CD4-positive, CD25-positive, alpha-beta regulatory T cell (primary cell): ENCODE data around the gene S1PR4. TPM values are rescaled to one million over a fixed set of nuclear protein-coding genes. Genes with fewer than 3 reads are reported as not detected.
"Not testable (repeated sequence)": the region's sequence is repeated elsewhere in the genome, so short reads cannot be mapped to it uniquely, and the experiment has no call there.

ENCODE experiments used
- ATAC-seq, 2 donors: fragments of 150-1000 bp; cut with Tn5 transposase; one replicate each; pipeline ENCODE4 v1.10.0; 2021; ENCODE audit warnings: low read depth in 2 of 2, moderate number of reproducible peaks in 2 of 2, moderate library complexity in 1 of 2
- DNase-seq, 3 donors: peaks; one replicate each; pipeline versions ENCODE4 v3.0.0 to v3.0.0-alpha.2; 2012 to 2022; ENCODE audit warnings: mixed read lengths in 1 of 3
- H3K27ac ChIP-seq: one replicate; pipeline ENCODE4 v1.7.0; 2013; ENCODE audit warnings: mild to moderate bottlenecking, low read length; ENCODE audit not compliant: insufficient read depth, poor library complexity, severe bottlenecking
- H3K27me3 ChIP-seq: one replicate; pipeline ENCODE4 v1.7.0; 2013; ENCODE audit warnings: low read length; ENCODE audit not compliant: control insufficient read depth, insufficient read depth
- H3K36me3 ChIP-seq: one replicate; pipeline ENCODE4 v1.7.0; 2013; ENCODE audit warnings: mild to moderate bottlenecking, low read length, moderate library complexity; ENCODE audit not compliant: control insufficient read depth, insufficient read depth
- H3K4me1 ChIP-seq: 2 replicates; pipeline ENCODE4 v1.7.0; 2013; ENCODE audit warnings: mild to moderate bottlenecking, low read length; ENCODE audit not compliant: insufficient read depth, control insufficient read depth, poor library complexity, severe bottlenecking
- H3K4me3 ChIP-seq: one replicate; pipeline ENCODE4 v1.7.0; 2013; ENCODE audit warnings: low read depth, mild to moderate bottlenecking, low read length, moderate library complexity
- H3K9me3 ChIP-seq, 2 experiments: 1 replicate in 1 of 2; 2 replicates in 1 of 2; pipeline ENCODE4 v1.7.0; 2013; ENCODE audit warnings: low read length in 2 of 2, mild to moderate bottlenecking in 1 of 2, moderate library complexity in 1 of 2; ENCODE audit not compliant: control insufficient read depth in 2 of 2
- H3K27ac Mint-ChIP-seq, 3 donors: one replicate each; pipeline ENCODE4 v1.8.0; 2020 to 2022; ENCODE audit warnings: mild to moderate bottlenecking in 3 of 3, mixed read lengths in 3 of 3, moderate library complexity in 2 of 3
- H3K27me3 Mint-ChIP-seq: one replicate; pipeline ENCODE4 v1.8.0; 2022; ENCODE audit warnings: mild to moderate bottlenecking, mixed read lengths
- H3K36me3 Mint-ChIP-seq: one replicate; pipeline ENCODE4 v1.8.0; 2020; ENCODE audit warnings: mixed read lengths
- H3K4me1 Mint-ChIP-seq, 4 donors: one replicate each; pipeline ENCODE4 v1.8.0; 2020 to 2022; ENCODE audit warnings: mixed read lengths in 4 of 4, mild to moderate bottlenecking in 1 of 4
- H3K4me3 Mint-ChIP-seq, 4 donors: one replicate each; pipeline ENCODE4 v1.8.0; 2020 to 2022; ENCODE audit warnings: mild to moderate bottlenecking in 4 of 4, mixed read lengths in 4 of 4, moderate library complexity in 3 of 4
- H3K9me3 Mint-ChIP-seq, 7 donors: one replicate each; pipeline ENCODE4 v1.8.0; 2020 to 2022; ENCODE audit warnings: mixed read lengths in 7 of 7, mild to moderate bottlenecking in 3 of 7, moderate library complexity in 2 of 7
- polyA plus RNA-seq, 4 donors: library from polyadenylated mRNA; unstranded; fragments of 300-500 nt; fragmentation: Illumina TruSeq; gene quantifications; one replicate each; pipeline ENCODE4 v1.2.3, GENCODE V29; 2021
- total RNA-seq: library from RNA; stranded (reverse); gene quantifications from one replicate; pipeline ENCODE4 v1.2.3, GENCODE V29; 2022

Gene S1PR4
- total and polyA plus RNA-seq, 5 donors from 2014 or later: 159 to 902 (median 715) TPM

GRCh38 chr19:3190470-3190770, 11.9 kb downstream of the S1PR4 start:
- Histone ChIP-seq H3K27me3 (no peaks in the 10 kb centered on the region), H3K9me3 (no peaks in the 10 kb centered on the region), H3K4me1 (peaks cover 38% of the 10 kb centered on the region), H3K4me3 (no peak overlapping the region), H3K36me3 (no peaks in the 10 kb centered on the region), H3K27ac (no peak overlapping the region)
- no peak overlapping the region for H3K27ac Mint-ChIP-seq
- H3K36me3 Mint-ChIP-seq: peaks cover 15% of the 10 kb centered on the region
- H3K4me3 Mint-ChIP-seq: no peak overlapping the region
- no peaks in the 10 kb centered on the region for H3K27me3 Mint-ChIP-seq
- ATAC-seq (no peak), DNase-seq (no peak)
- H3K9me3 Mint-ChIP-seq: no peaks in the 10 kb centered on the region
- peaks cover 0 to 38% (median 18%) of the 10 kb centered on the region in 4 donors for H3K4me1 Mint-ChIP-seq

DNA sequence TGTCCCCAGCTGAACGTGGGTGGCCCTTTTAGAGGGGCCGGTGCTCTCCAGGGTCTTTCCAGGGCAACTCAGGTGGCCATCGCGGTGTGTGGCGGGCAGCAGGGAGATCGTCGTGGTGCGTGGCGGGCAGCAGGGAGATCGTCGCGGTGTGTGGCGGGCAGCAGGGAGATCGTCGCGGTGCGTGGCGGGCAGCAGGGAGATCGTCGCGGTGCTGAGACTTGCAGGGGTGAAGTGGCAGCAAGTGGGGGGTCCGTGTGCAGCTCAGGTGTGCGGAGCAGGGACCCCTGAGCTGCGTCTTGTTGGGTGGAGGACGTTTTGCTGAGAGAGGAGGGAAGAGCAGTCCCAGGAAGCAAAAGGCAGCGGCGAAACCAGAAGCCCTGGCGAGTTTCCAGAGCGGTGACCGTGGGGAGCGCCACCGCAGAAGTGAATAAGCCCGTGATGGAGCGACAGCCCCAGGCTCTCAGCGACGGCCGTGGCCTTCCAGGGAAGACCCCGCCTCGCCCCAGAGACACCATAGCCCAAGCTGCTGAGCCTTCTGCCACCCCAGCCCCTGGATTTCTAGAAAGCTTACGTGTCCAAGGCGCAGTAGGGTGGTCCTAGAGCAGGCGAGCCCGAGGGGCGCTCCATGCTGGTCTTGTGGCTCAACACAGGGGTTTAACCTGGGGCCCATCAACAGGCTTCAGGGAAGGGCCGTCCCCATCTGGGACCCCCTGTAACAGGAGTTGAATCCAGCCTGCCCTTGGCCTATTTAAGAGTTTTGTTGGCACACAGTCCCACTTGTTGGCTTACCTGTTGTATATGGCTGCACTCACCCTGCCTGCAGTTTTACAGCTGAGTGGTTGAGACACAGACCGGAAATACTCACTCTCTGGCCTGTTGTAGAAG, 12.6 kb downstream of the S1PR4 start:
- Histone ChIP-seq H3K36me3 (no peaks in the 10 kb centered on the region), H3K4me3 (no peak overlapping the region), H3K27me3 (no peaks in the 10 kb centered on the region), H3K27ac (no peak overlapping the region), H3K4me1 (peaks cover 37% of the 10 kb centered on the region), H3K9me3 (no peaks in the 10 kb centered on the region)
- Mint-ChIP-seq H3K9me3 (no peaks in the 10 kb centered on the region), H3K27ac (no peak overlapping the region), H3K4me1 (peaks cover 0 to 36% (median 17%) of the 10 kb centered on the region in 4 donors), H3K36me3 (peaks cover 13% of the 10 kb centered on the region), H3K27me3 (no peaks in the 10 kb centered on the region), H3K4me3 (peak overlapping the region in 3 of 4 donors; percentile 22 to 50 (median 38))
- no peak for ATAC-seq
- DNase-seq: no peak

DNA sequence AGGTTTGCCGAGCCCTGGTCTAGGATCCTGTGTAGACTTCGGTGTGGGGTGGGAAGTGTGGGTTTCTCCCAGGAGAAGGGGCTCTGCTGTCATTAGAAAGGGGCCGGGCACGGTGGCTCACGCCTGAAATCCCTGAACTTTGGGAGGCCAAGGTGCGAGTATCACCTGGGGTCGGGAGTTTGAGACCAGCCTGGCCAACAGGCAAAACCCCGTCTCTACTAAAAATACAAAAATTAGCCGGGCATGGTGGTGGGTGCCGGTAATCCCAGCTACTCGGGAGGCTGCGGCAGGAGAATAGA, 13.2 kb downstream of the S1PR4 start:
- not testable (repeated sequence) for ATAC-seq, H3K9me3 ChIP-seq, H3K27me3 Mint-ChIP-seq, H3K4me3 ChIP-seq, H3K27ac Mint-ChIP-seq, DNase-seq, H3K27ac ChIP-seq, H3K9me3 Mint-ChIP-seq, H3K36me3 ChIP-seq, H3K27me3 ChIP-seq
- H3K4me3 Mint-ChIP-seq: peak overlapping the region in 1 of 4 donors; percentile 38
- H3K36me3 Mint-ChIP-seq: peaks cover 13% of the 10 kb centered on the region
- peaks cover 31% of the 10 kb centered on the region for H3K4me1 ChIP-seq
- peaks cover 0 to 32% (median 15%) of the 10 kb centered on the region in 4 donors for H3K4me1 Mint-ChIP-seq

- peaks cover 26% of the 10 kb centered on the region for H3K4me1 ChIP-seq
- no peak overlapping the region for H3K27ac Mint-ChIP-seq
- peaks cover 0 to 2% (median 0%) of the 10 kb centered on the region in 7 donors for H3K9me3 Mint-ChIP-seq
- ATAC-seq (no peak), DNase-seq (no peak)
- no peaks in the 10 kb centered on the region for H3K27me3 ChIP-seq
- H3K27ac ChIP-seq: no peak overlapping the region
- H3K4me1 Mint-ChIP-seq: peaks cover 0 to 28% (median 11%) of the 10 kb centered on the region in 4 donors
- H3K4me3 Mint-ChIP-seq: no peak overlapping the region
- H3K4me3 ChIP-seq: no peak overlapping the region
- no peaks in the 10 kb centered on the region for H3K27me3 Mint-ChIP-seq
- peaks cover 13% of the 10 kb centered on the region for H3K36me3 Mint-ChIP-seq
- peaks cover 3% of the 10 kb centered on the region for H3K36me3 ChIP-seq
- H3K9me3 ChIP-seq: no peaks in the 10 kb centered on the region
Observed at GRCh38 chr19:3192228-3192635, 13.7 kb downstream of the S1PR4 start.

DNA sequence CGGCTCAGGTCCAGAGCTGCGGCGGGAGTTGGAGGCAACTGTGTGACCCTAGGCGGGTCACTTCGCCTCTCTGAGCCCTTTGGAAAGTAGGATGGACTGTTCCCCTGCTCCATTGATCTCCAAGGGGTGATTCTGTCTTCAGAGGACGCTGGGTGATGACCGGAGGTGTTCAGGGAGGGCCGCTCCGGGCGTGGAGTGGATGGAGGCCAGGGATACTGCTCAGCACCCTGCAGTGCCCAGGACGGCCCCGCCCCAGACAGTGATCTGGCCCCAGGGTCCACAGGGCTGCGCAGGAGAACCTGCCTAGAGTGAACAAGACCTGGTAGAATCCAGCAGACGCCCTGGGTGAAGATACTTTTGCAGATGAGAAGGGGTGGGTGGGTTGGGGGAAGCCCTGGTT, 14.1 kb downstream of the S1PR4 start:
- no peak overlapping the region for H3K4me3 ChIP-seq
- Mint-ChIP-seq H3K4me1 (peaks cover 0 to 23% (median 9%) of the 10 kb centered on the region in 4 donors), H3K36me3 (peaks cover 13% of the 10 kb centered on the region), H3K4me3 (no peak overlapping the region), H3K27ac (no peak overlapping the region), H3K9me3 (peaks cover 0 to 2% (median 0%) of the 10 kb centered on the region in 7 donors), H3K27me3 (no peaks in the 10 kb centered on the region)
- H3K27ac ChIP-seq: no peak overlapping the region
- H3K36me3 ChIP-seq: peaks cover 3% of the 10 kb centered on the region
- ATAC-seq: no peak
- no peaks in the 10 kb centered on the region for H3K27me3 ChIP-seq
- H3K4me1 ChIP-seq: peaks cover 21% of the 10 kb centered on the region
- H3K9me3 ChIP-seq: no peaks in the 10 kb centered on the region
- DNase-seq: no peak

DNA sequence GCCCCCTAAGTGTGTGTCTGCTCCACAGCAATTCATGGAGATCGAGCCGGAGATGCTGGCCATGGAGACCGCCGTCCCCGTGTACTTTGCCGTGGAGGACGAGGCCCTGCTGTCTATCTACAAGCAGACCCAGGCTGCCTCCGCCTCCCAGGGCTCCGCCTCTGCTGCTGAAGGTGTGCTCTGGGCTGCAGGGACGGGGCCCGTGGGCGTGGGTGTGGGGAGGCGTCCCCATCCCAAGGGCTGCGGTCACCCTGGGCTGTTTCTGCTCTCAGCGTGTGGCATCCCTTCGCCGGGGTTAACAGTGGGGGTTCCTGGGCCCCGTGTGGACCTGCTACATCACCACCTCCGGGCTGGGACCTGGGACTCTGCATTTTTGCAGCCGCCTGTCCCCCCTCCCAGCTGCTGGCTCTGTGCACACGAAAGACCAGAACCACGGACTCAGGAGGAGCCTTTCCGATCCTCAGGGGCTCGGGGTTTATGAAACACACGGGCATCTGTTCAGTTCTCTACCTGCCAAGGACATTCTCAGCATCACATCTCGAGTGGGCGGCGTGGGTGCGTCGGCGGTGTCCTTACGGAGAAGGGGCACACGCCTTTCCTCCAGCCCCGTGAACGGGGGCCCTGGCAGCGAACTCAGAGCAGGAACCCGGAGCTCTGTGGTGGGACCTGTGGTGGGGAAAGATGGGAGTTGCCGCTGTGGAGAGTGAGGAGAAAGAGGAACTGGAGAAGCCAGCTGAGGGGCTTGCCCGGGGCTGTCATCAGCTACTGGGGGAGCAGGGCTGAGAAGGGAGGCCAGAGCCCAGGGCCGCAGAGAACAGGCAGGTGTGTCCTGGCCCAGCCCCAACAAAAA, 14.9 kb downstream of the S1PR4 start:
- H3K27me3 ChIP-seq: no peaks in the 10 kb centered on the region
- peaks cover 3% of the 10 kb centered on the region for H3K36me3 ChIP-seq
- Mint-ChIP-seq H3K27me3 (no peaks in the 10 kb centered on the region), H3K9me3 (peaks cover 0 to 2% (median 0%) of the 10 kb centered on the region in 7 donors), H3K4me3 (peak overlapping the region in 1 of 4 donors; percentile 22), H3K4me1 (peaks cover 0 to 15% (median 5%) of the 10 kb centered on the region in 4 donors), H3K36me3 (peaks cover 13% of the 10 kb centered on the region), H3K27ac (peak overlapping the region in 1 of 3 donors; percentile 79)
- no peak overlapping the region for H3K4me3 ChIP-seq
- DNase-seq (no peak), ATAC-seq (peak in 1 of 2 donors; percentile 16)
- H3K4me1 ChIP-seq: peaks cover 13% of the 10 kb centered on the region
- H3K27ac ChIP-seq: no peak overlapping the region
- no peaks in the 10 kb centered on the region for H3K9me3 ChIP-seq

GRCh38 chr19:3194106-3195087, 15.8 kb downstream of the S1PR4 start:
- no peak overlapping the region for H3K4me3 ChIP-seq
- H3K27ac Mint-ChIP-seq: peak overlapping the region in 1 of 3 donors; percentile 20
- no peaks in the 10 kb centered on the region for H3K27me3 ChIP-seq
- H3K4me1 ChIP-seq: peaks cover 4% of the 10 kb centered on the region
- H3K27ac ChIP-seq: no peak overlapping the region
- H3K4me3 Mint-ChIP-seq: peak overlapping the region in 2 of 4 donors; percentile 10 to 58
- no peaks in the 10 kb centered on the region for H3K27me3 Mint-ChIP-seq
- H3K9me3 Mint-ChIP-seq: peaks cover 0 to 2% (median 0%) of the 10 kb centered on the region in 7 donors
- H3K9me3 ChIP-seq: no peaks in the 10 kb centered on the region
- H3K4me1 Mint-ChIP-seq: peaks cover 0 to 6% (median under 1%) of the 10 kb centered on the region in 4 donors
- H3K36me3 Mint-ChIP-seq: peaks cover 13% of the 10 kb centered on the region
- peaks cover 3% of the 10 kb centered on the region for H3K36me3 ChIP-seq
- DNase-seq (no peak), ATAC-seq (no peak)
